HEK293T (cell line): ENCODE data around the gene LMO7.

Experiments
- BHLHE40 ChIP-seq: fragments of 450-650 bp; IDR thresholded peaks from 2 replicates; pipeline ENCODE4 v1.6.1; 2016; ENCODE audit warnings: mild to moderate bottlenecking, moderate library complexity, borderline replicate concordance
- CTBP1 ChIP-seq: fragments of 450-650 bp; IDR thresholded peaks from 2 replicates; pipeline ENCODE4 v1.6.1; 2016; ENCODE audit warnings: borderline replicate concordance
- FOXK2 ChIP-seq: fragments of 450-650 bp; IDR thresholded peaks from 2 replicates; pipeline ENCODE4 v1.6.1; 2016; ENCODE audit warnings: mild to moderate bottlenecking
- NFRKB ChIP-seq: fragments of 450-650 bp; IDR thresholded peaks from 2 replicates; pipeline ENCODE4 v1.6.1; 2016; ENCODE audit warnings: mild to moderate bottlenecking, moderate library complexity
- SP1 ChIP-seq: fragments of 450-650 bp; IDR thresholded peaks from 2 replicates; pipeline ENCODE4 v1.6.1; 2017
- TF ChIP-seq, protein P1 (sequence below): fragments of 450-650 bp; IDR thresholded peaks from 2 replicates; pipeline ENCODE4 v1.6.1; 2016

DNA sequence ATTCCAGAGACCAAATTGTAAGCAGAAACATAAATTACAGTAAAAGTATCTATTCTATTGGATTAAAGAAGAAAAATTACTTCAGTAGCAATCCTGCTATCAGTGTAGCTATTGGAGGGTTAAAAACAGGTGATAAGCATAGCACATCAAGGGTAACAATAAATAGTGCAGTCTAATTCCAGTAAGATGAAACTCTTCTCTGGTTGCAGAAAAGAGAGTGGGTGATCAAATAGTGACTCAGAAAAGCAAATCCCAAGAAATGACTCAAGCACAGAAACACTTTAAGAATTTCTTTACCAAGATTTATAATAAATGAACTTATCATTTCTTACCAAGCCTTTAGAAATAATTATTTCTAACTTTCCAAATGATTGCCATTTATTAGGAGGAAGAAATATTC lies 135.7 kb downstream of the LMO7 start:
- TF ChIP-seq FOXK2 (no peak), NFRKB (no peak), BHLHE40 (no peak), CTBP1 (no peak), SP1 (no peak)
- TF ChIP-seq, protein P1, sequence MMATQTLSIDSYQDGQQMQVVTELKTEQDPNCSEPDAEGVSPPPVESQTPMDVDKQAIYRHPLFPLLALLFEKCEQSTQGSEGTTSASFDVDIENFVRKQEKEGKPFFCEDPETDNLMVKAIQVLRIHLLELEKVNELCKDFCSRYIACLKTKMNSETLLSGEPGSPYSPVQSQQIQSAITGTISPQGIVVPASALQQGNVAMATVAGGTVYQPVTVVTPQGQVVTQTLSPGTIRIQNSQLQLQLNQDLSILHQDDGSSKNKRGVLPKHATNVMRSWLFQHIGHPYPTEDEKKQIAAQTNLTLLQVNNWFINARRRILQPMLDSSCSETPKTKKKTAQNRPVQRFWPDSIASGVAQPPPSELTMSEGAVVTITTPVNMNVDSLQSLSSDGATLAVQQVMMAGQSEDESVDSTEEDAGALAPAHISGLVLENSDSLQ = no peak
